ENCODE results near the gene ZNF143.

The ZNF143 gene

GRCh38 chr11:9569588-9570164 is 108.9 kb downstream of the ZNF143 start:
- H3K36me3 Mint-ChIP-seq, result peaks cover 2% of the 10 kb centered on the region
- CTCF ChIA-PET, result no interaction called here
- no peaks in the 10 kb centered on the region for H3K9me3 Mint-ChIP-seq
- no peak for DNase-seq
- H3K27me3 Mint-ChIP-seq, result peaks cover 22% of the 10 kb centered on the region
- H3K4me1 Mint-ChIP-seq, result peaks cover 26% of the 10 kb centered on the region
- no peak overlapping the region for H3K27ac Mint-ChIP-seq
- no peak overlapping the region for H3K4me3 Mint-ChIP-seq

GRCh38 chr11:9570313-9571025 is 109.7 kb downstream of the ZNF143 start:
- H3K27me3 Mint-ChIP-seq, result peaks cover 22% of the 10 kb centered on the region
- no peaks in the 10 kb centered on the region for H3K9me3 Mint-ChIP-seq
- H3K4me3 Mint-ChIP-seq, result no peak overlapping the region
- no peak for DNase-seq
- peaks cover 31% of the 10 kb centered on the region for H3K4me1 Mint-ChIP-seq
- CTCF ChIA-PET, result no interaction called here
- no peak overlapping the region for H3K27ac Mint-ChIP-seq
- peaks cover 9% of the 10 kb centered on the region for H3K36me3 Mint-ChIP-seq

- H3K4me3 Mint-ChIP-seq, result peak overlapping the region; percentile 66
- no peak for DNase-seq
- CTCF ChIA-PET, result no interaction called here
- H3K27ac Mint-ChIP-seq, result no peak overlapping the region
- H3K9me3 Mint-ChIP-seq, result no peaks in the 10 kb centered on the region
- H3K4me1 Mint-ChIP-seq, result peaks cover 31% of the 10 kb centered on the region
- peaks cover 15% of the 10 kb centered on the region for H3K36me3 Mint-ChIP-seq
- peaks cover 22% of the 10 kb centered on the region for H3K27me3 Mint-ChIP-seq
These were observed 110.4 kb downstream of the ZNF143 start for GRCh38 chr11:9571071-9571762.

- Mint-ChIP-seq H3K4me1 (peaks cover 34% of the 10 kb centered on the region), H3K36me3 (peaks cover 20% of the 10 kb centered on the region), H3K4me3 (peak overlapping the region; percentile 66), H3K27me3 (peaks cover 22% of the 10 kb centered on the region), H3K9me3 (no peaks in the 10 kb centered on the region), H3K27ac (peak overlapping the region; percentile 25)
- no peak for DNase-seq
- CTCF ChIA-PET, result no interaction called here
These were observed 110.9 kb downstream of the ZNF143 start for GRCh38 chr11:9571763-9572115.

- DNase-seq, result peak; percentile 98
- no peaks in the 10 kb centered on the region for H3K9me3 Mint-ChIP-seq
- CTCF ChIA-PET, result interaction anchor here (0.7 to 2.7 kb wide), 5 partner anchors 14 to 175 kb away, joined by 3 to 9 read pairs (median 4); no protein-coding TSS in a partner anchor
- H3K27ac Mint-ChIP-seq, result peak within 1 kb of the TSS; percentile 84
- peaks cover 29% of the 10 kb centered on the region for H3K36me3 Mint-ChIP-seq
- H3K4me1 Mint-ChIP-seq, result peaks cover 49% of the 10 kb centered on the region
- H3K4me3 Mint-ChIP-seq, result peak within 1 kb of the TSS; percentile 93
- peaks cover 22% of the 10 kb centered on the region for H3K27me3 Mint-ChIP-seq
These were observed 112.4 kb downstream of the ZNF143 start, which contains the start of gene WEE1 for GRCh38 chr11:9573052-9573774. WEE1 (plus strand) TSS chr11:9573670; CDS start chr11:9573934, 264 bp downstream.

GRCh38 chr11:9573775-9574621 is 113.2 kb downstream of the ZNF143 start:
- peak; percentile 52 for DNase-seq
- Mint-ChIP-seq H3K27ac (peak overlapping the region; percentile 82), H3K36me3 (peaks cover 33% of the 10 kb centered on the region), H3K4me1 (peaks cover 49% of the 10 kb centered on the region), H3K9me3 (no peaks in the 10 kb centered on the region), H3K4me3 (peak overlapping the region; percentile 93), H3K27me3 (peaks cover 22% of the 10 kb centered on the region)
- CTCF ChIA-PET, result interaction anchor here (0.7 to 2.7 kb wide), 5 partner anchors 14 to 174 kb away, joined by 3 to 9 read pairs (median 4); no protein-coding TSS in a partner anchor

GRCh38 chr11:9574622-9575259 is 113.9 kb downstream of the ZNF143 start:
- Mint-ChIP-seq H3K27ac (peak overlapping the region; percentile 82), H3K36me3 (peaks cover 40% of the 10 kb centered on the region), H3K9me3 (no peaks in the 10 kb centered on the region), H3K27me3 (peaks cover 15% of the 10 kb centered on the region), H3K4me1 (peaks cover 51% of the 10 kb centered on the region), H3K4me3 (peak overlapping the region; percentile 93)
- DNase-seq, result peak; percentile 48
- CTCF ChIA-PET, result interaction anchor here (2.0 to 3.1 kb wide), 3 partner anchors 38 to 173 kb away, joined by 9 to 17 read pairs (median 11); no protein-coding TSS in a partner anchor

- Mint-ChIP-seq H3K9me3 (no peaks in the 10 kb centered on the region), H3K4me3 (peak overlapping the region; percentile 93), H3K36me3 (peaks cover 42% of the 10 kb centered on the region), H3K27ac (peak overlapping the region; percentile 82), H3K27me3 (peaks cover 11% of the 10 kb centered on the region), H3K4me1 (peaks cover 52% of the 10 kb centered on the region)
- CTCF ChIA-PET, result interaction anchor here (0.8 to 3.1 kb wide), 8 partner anchors 8 to 173 kb away, joined by 3 to 17 read pairs (median 4); no protein-coding TSS in a partner anchor
- no peak for DNase-seq
These were observed 114.7 kb downstream of the ZNF143 start for GRCh38 chr11:9575260-9576240.

- Mint-ChIP-seq H3K4me1 (peaks cover 59% of the 10 kb centered on the region), H3K4me3 (peak overlapping the region; percentile 93), H3K27me3 (peaks cover 6% of the 10 kb centered on the region), H3K9me3 (no peaks in the 10 kb centered on the region), H3K36me3 (peaks cover 55% of the 10 kb centered on the region), H3K27ac (peak overlapping the region; percentile 34)
- no peak for DNase-seq
- CTCF ChIA-PET, result interaction anchor here (0.8 to 3.1 kb wide), 7 partner anchors 11 to 172 kb away, joined by 3 to 17 read pairs (median 4); no protein-coding TSS in a partner anchor
These were observed 116.0 kb downstream of the ZNF143 start for GRCh38 chr11:9576701-9577381.

- Mint-ChIP-seq H3K27ac (peak overlapping the region; percentile 75), H3K4me1 (peaks cover 56% of the 10 kb centered on the region), H3K9me3 (no peaks in the 10 kb centered on the region), H3K27me3 (no peaks in the 10 kb centered on the region), H3K4me3 (peak overlapping the region; percentile 37), H3K36me3 (peaks cover 60% of the 10 kb centered on the region)
- CTCF ChIA-PET, result interaction anchor here (0.8 to 3.1 kb wide), 4 partner anchors 20 to 171 kb away, joined by 3 to 17 read pairs (median 4); no protein-coding TSS in a partner anchor
- no peak for DNase-seq
These were observed 116.7 kb downstream of the ZNF143 start for GRCh38 chr11:9577556-9577955.

All from activated naive CD4-positive, alpha-beta T cell treated with anti-CD3 and anti-CD28 coated beads, Interleukin-2, amount 10 ng/mL, durations not matched to agents 7 days and 5 days (primary cell).